ENCODE results near the gene CACUL1. TPM values are rescaled to one million over a fixed set of nuclear protein-coding genes. Genes with fewer than 3 reads are reported as not detected.

CACUL1 gene
- total and polyA plus RNA-seq, 2 donors (not counting 3 experiments of a cell fraction or from before 2014, with no cell fraction given): 6.0 to 35.1 TPM

GRCh38 chr10:118687472-118687871 is 67.3 kb downstream of the CACUL1 start:
- no peaks in the 10 kb centered on the region for H3K79me2 ChIP-seq (ENCODE audit: control insufficient read depth, insufficient read depth, low read length)
- intact Hi-C loops (cut with micrococcal nuclease): no loop called here
- H3K4me2 ChIP-seq (ENCODE audit: insufficient read depth, low read length): no peak overlapping the region
- no TSS peak for BruUV-seq (replicated peaks)
- CTCF ChIA-PET: no interaction called here
- no peak overlapping the region for H3K4me3 ChIP-seq (replicated peaks in 1 of 3; ENCODE audit: insufficient read depth in 1 of 3, low read depth in 1 of 3, low read length in 3 of 3)
- POLR2A ChIA-PET: no interaction called here
- DNase-seq (ENCODE audit: low read depth, low spot score) (no peak), FAIRE-seq (no peak)
- H3K27me3 ChIP-seq (ENCODE audit: control insufficient read depth in 2 of 2, insufficient read depth in 2 of 2, low read length in 2 of 2): no peaks in the 10 kb centered on the region
- dilution Hi-C loops (cut with MboI; ENCODE audit: extremely low pct_ligation_motif_present, low sequenced_read_pairs): no loop called here
- TF ChIP-seq POLR2A (IDR thresholded peaks at IDR 0.05; ENCODE audit: low read depth, low read length): no peak
- TF ChIP-seq POLR2AphosphoS5 (IDR thresholded peaks at IDR 0.05; ENCODE audit: insufficient read depth, low read depth, low read length): no peak
- no peak for TF ChIP-seq MYC (IDR thresholded peaks at IDR 0.05; ENCODE audit: low read depth, low read length)
- TF ChIP-seq JUN (IDR thresholded peaks at IDR 0.05; ENCODE audit: borderline replicate concordance, insufficient read depth, insufficient read length, low read depth): no peak
- no peak for TF ChIP-seq MAX (IDR thresholded peaks at IDR 0.05; ENCODE audit: insufficient read depth, insufficient read length)
- no peak for TF ChIP-seq GATA2 (IDR thresholded peaks at IDR 0.05; ENCODE audit: insufficient read depth, insufficient read length, low read depth, low read length)
- no peak for TF ChIP-seq CTCF (IDR thresholded peaks at IDR 0.05; ENCODE audit: extremely low read depth in 1 of 2, insufficient read depth in 1 of 2, low read depth in 1 of 2, low read length in 2 of 2)
- TF ChIP-seq EZH2 (IDR thresholded peaks at IDR 0.05; ENCODE audit: borderline replicate concordance, low read depth, low read length, severe bottlenecking): no peak
- TF ChIP-seq FOS (IDR thresholded peaks at IDR 0.05; ENCODE audit: borderline replicate concordance, insufficient read depth, low read length): no peak
- H3K36me3 ChIP-seq (ENCODE audit: control insufficient read depth in 2 of 2, extremely low read depth in 1 of 2, insufficient read depth in 2 of 2, low read length in 2 of 2): peaks cover 0 to 6% of the 10 kb centered on the region in 2 experiments
- no peak overlapping the region for H3K9ac ChIP-seq (replicated peaks; ENCODE audit: extremely low read depth, insufficient read depth, low read length)
- no peak overlapping the region for H2AFZ ChIP-seq (ENCODE audit: low read depth, low read length)
- no peaks in the 10 kb centered on the region for H4K20me1 ChIP-seq (replicated peaks; ENCODE audit: control insufficient read depth, extremely low read depth, insufficient read depth, low read length)
- no peaks in the 10 kb centered on the region for H3K9me3 ChIP-seq (replicated peaks; ENCODE audit: control insufficient read depth, insufficient read depth, low read length)
- no peak overlapping the region for H3K27ac ChIP-seq (ENCODE audit: insufficient read depth, low read depth, low read length)
- H3K9me1 ChIP-seq (replicated peaks; ENCODE audit: control insufficient read depth, extremely low read depth, insufficient read depth, low read length): no peaks in the 10 kb centered on the region
- no peaks in the 10 kb centered on the region for H3K4me1 ChIP-seq (ENCODE audit: control insufficient read depth, extremely low read depth, insufficient read depth, low read length)
